ENCODE measurements around the gene BAAT. TPM values are rescaled to one million over a fixed set of nuclear protein-coding genes. Genes with fewer than 3 reads are reported as not detected.

The BAAT gene
- total and polyA plus RNA-seq, 8 donors, result 0.55 TPM; not detected in 7

DNA sequence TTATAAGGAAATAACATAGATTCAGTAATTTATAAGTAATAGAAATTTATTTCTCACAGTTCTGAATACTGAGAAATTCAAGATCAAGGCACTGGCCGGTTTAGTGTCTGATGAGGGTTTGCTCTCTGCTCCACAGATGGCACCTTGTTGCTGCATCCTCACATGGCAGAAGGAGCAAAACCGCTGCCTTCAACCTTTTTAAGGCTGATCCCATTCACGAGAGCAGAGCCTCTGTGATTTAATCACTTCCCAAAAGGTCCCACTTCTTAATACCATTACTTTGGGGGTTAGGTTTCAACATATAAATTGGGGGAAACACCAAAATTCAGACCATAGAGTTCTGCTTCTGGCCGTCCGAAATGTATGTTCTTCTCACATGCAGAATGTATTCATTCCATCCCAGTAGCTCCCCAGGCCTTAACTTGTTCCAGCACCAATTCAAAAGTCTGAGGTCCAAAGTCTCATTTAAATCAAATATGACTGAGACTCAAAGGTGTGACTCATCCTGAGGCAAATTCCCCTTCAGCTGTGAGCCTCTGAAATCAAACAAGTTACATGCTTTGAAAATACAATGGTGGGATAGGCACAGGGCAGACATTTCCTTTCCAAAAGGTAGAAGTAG lies 30.6 kb downstream of the BAAT start:
- no peaks in the 10 kb centered on the region for H3K36me3 ChIP-seq
- H3K9me3 ChIP-seq, result no peaks in the 10 kb centered on the region
- TF ChIP-seq POLR2AphosphoS5 (IDR thresholded peaks at IDR 0.05) (peak in 2 of 3 donors; percentile 26 to 60), POLR2A (IDR thresholded peaks at IDR 0.05) (no peak), EP300 (IDR thresholded peaks at IDR 0.05) (no peak)
- TF ChIP-seq, protein P1, sequence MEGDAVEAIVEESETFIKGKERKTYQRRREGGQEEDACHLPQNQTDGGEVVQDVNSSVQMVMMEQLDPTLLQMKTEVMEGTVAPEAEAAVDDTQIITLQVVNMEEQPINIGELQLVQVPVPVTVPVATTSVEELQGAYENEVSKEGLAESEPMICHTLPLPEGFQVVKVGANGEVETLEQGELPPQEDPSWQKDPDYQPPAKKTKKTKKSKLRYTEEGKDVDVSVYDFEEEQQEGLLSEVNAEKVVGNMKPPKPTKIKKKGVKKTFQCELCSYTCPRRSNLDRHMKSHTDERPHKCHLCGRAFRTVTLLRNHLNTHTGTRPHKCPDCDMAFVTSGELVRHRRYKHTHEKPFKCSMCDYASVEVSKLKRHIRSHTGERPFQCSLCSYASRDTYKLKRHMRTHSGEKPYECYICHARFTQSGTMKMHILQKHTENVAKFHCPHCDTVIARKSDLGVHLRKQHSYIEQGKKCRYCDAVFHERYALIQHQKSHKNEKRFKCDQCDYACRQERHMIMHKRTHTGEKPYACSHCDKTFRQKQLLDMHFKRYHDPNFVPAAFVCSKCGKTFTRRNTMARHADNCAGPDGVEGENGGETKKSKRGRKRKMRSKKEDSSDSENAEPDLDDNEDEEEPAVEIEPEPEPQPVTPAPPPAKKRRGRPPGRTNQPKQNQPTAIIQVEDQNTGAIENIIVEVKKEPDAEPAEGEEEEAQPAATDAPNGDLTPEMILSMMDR (IDR thresholded peaks at IDR 0.05), result no peak
- H3K27me3 ChIP-seq, result no peaks in the 10 kb centered on the region
- WGBS, 5 donors, result 66 to 72% (median 68%) methylated on average over 5 of the region's 5 CpGs
- DNase-seq, result peak in 1 of 2 donors; percentile 77
- H3K27ac ChIP-seq, result peak overlapping the region in 4 of 5 donors; percentile 42 to 82 (median 61)
- H3K4me1 ChIP-seq, result peaks cover 0 to 7% (median 2%) of the 10 kb centered on the region in 4 donors
- no peak overlapping the region for H3K4me3 ChIP-seq
- intact Hi-C loops (cut with DNase I; ENCODE audit: low total_unique reads), result no loop called here

DNA sequence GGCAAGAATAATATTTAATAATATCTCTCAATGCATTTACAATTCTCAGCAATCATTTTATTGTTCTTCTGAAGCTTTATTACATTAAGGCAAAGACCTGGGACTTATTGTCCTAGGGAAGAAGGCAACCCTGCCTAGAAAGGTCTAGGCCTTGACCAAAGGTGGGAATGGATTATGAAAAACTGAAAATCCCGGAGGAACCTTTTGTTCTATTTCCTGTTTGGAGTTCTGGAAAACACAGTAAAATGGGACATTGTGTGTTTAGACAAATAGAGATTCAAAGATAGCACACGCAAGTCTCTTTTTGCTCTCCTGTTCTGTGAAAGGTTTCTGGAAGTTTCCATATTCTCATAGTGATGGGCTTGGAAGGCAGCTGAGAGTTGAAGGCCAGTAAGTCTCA lies 31.1 kb downstream of the BAAT start:
- H3K27me3 ChIP-seq, result no peaks in the 10 kb centered on the region
- H3K4me3 ChIP-seq, result no peak overlapping the region
- intact Hi-C loops (cut with DNase I; ENCODE audit: low total_unique reads), result no loop called here
- peaks cover 0 to 7% (median 2%) of the 10 kb centered on the region in 4 donors for H3K4me1 ChIP-seq
- TF ChIP-seq POLR2AphosphoS5 (IDR thresholded peaks at IDR 0.05), result no peak
- TF ChIP-seq, protein P1 (IDR thresholded peaks at IDR 0.05), result no peak
- TF ChIP-seq EP300 (IDR thresholded peaks at IDR 0.05), result no peak
- TF ChIP-seq POLR2A (IDR thresholded peaks at IDR 0.05), result no peak
- no peaks in the 10 kb centered on the region for H3K36me3 ChIP-seq
- no peak for DNase-seq
- 75 to 88% (median 80%) methylated on average over 2 of the region's 2 CpGs for WGBS, 5 donors
- no peaks in the 10 kb centered on the region for H3K9me3 ChIP-seq
- peak overlapping the region in 2 of 5 donors; percentile 17 to 60 for H3K27ac ChIP-seq

DNA sequence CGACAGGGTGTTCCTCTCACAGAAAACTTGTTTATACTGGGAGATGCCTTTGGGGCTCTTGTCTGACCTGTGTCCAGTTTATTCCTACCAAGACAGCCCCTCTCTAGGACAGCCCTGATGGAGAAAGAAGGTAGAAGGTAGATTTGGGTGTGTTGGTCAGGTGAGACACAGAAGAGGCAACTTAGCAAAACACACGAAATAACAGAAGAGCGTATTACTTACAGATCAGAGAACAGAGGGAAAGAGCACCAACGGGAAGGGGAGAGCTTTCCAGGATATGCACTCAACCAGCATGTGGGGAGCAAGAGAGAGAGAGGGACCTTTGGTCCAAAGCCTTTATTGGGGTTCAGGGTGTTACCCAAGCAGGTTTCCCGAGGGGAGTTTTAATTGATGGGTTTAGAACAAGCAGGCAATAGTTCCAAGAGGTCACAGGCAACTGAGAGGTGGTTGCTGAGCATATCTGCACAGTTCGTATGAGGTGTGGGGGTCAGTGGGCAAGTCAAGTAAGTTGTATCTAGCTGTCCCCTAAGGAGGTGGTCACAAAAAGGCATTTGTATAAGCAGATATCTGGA lies 31.8 kb downstream of the BAAT start:
- Histone ChIP-seq H3K36me3 (no peaks in the 10 kb centered on the region), H3K27me3 (no peaks in the 10 kb centered on the region), H3K9me3 (no peaks in the 10 kb centered on the region), H3K27ac (no peak overlapping the region), H3K4me3 (no peak overlapping the region), H3K4me1 (peaks cover 0 to 7% (median 2%) of the 10 kb centered on the region in 4 donors)
- intact Hi-C loops (cut with DNase I; ENCODE audit: low total_unique reads), result no loop called here
- TF ChIP-seq POLR2A (IDR thresholded peaks at IDR 0.05) (no peak), POLR2AphosphoS5 (IDR thresholded peaks at IDR 0.05) (no peak), EP300 (IDR thresholded peaks at IDR 0.05) (no peak)
- TF ChIP-seq, protein P1 (IDR thresholded peaks at IDR 0.05), result no peak
- DNase-seq, result no peak
- WGBS, 5 donors, result 74 to 80% (median 78%) methylated on average over 6 of the region's 6 CpGs

DNA sequence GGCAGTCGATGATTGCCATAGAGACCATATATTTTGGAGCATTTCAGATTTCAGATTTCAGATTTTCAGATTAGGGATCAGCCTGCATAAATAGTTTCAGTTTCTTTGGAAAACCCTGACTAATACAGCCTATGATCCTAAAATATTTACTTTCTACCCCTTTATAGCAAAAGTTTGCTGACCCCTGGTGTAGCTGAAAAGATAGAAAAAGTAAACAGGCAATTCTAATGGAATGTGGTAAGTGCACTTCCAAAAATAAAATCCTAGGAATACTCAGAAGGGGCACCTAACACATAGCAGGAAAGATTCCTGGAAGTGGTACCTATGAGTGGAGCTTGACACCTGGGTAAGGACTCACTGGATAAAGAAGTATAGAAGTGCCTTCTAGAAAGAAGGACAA lies 34.5 kb downstream of the BAAT start:
- no peak for DNase-seq
- intact Hi-C loops (cut with DNase I; ENCODE audit: low total_unique reads), result no loop called here
- H3K27me3 ChIP-seq, result no peaks in the 10 kb centered on the region
- TF ChIP-seq POLR2AphosphoS5 (IDR thresholded peaks at IDR 0.05), result no peak
- no peak for TF ChIP-seq POLR2A (IDR thresholded peaks at IDR 0.05)
- TF ChIP-seq EP300 (IDR thresholded peaks at IDR 0.05), result no peak
- TF ChIP-seq, protein P1 (IDR thresholded peaks at IDR 0.05), result no peak
- no peaks in the 10 kb centered on the region for H3K36me3 ChIP-seq
- no peak overlapping the region for H3K4me3 ChIP-seq
- H3K4me1 ChIP-seq, result peaks cover 0 to 6% (median 2%) of the 10 kb centered on the region in 4 donors
- no peak overlapping the region for H3K27ac ChIP-seq
- no peaks in the 10 kb centered on the region for H3K9me3 ChIP-seq
- 41 to 84% (median 46%) methylated on average over 1 of the region's 1 CpG for WGBS, 5 donors
